SK-N-SH (cell line): Measurements from ENCODE around the gene SELPLG.

Source experiments
- CTCF ChIP-seq: fragments of 200-600 bp; sonication (generic); IDR thresholded peaks from 2 replicates; pipeline ENCODE4 v1.6.1; 2017; ENCODE audit warnings: antibody characterized with exemption, mild to moderate bottlenecking, moderate library complexity
- EZH2phosphoT487 ChIP-seq: fragments of 200-600 bp; sonication (generic); IDR thresholded peaks from 2 replicates; pipeline ENCODE4 v1.6.1; 2017; ENCODE audit warnings: low read depth, mixed run types, mild to moderate bottlenecking, antibody characterized with exemption, moderate library complexity, borderline replicate concordance
- FOXM1 ChIP-seq: IDR thresholded peaks from 2 replicates; pipeline ENCODE4 v1.4.0; 2012; ENCODE audit warnings: low read depth, mild to moderate bottlenecking
- POLR2AphosphoS5 ChIP-seq: IDR thresholded peaks from 2 replicates; pipeline ENCODE4 v1.6.1; 2012; ENCODE audit warnings: low read depth, low read length
- REST ChIP-seq: IDR thresholded peaks from 2 replicates; pipeline ENCODE4 v1.6.1; 2012; ENCODE audit warnings: mild to moderate bottlenecking, low read depth, low read length, moderate library complexity
- TAF1 ChIP-seq: IDR thresholded peaks from 2 replicates; pipeline ENCODE4 v1.6.1; 2012; ENCODE audit warnings: low read depth, mild to moderate bottlenecking, low read length, moderate library complexity, borderline replicate concordance
- TCF12 ChIP-seq: IDR thresholded peaks from 2 replicates; pipeline ENCODE4 v1.4.0; 2012
- ZBTB33 ChIP-seq: IDR thresholded peaks from 2 replicates; pipeline ENCODE4 v1.4.0; 2012; ENCODE audit warnings: low read depth, borderline replicate concordance

GRCh38 chr12:108677381-108677780 is 43.7 kb upstream of the SELPLG start:
- TF ChIP-seq CTCF (no peak), FOXM1 (no peak), POLR2AphosphoS5 (no peak), TCF12 (no peak), TAF1 (no peak), ZBTB33 (no peak), REST (no peak), EZH2phosphoT487 (no peak)
